Natural killer cell (primary cell): ENCODE data around the gene POC1B. TPM values are rescaled to one million over a fixed set of nuclear protein-coding genes. Genes with fewer than 3 reads are reported as not detected.
A peak's percentile ranks its signal among the peaks of the same experiment; 100 is the strongest.

ENCODE experiments used
- ATAC-seq, 3 donors: fragments of 150-1000 bp in 2 of 3; fragments of 200-7000 bp in 1 of 3; cut with Tn5 transposase; 1 replicate in 1 of 3; 2 replicates in 2 of 3; pipeline ENCODE4 v1.10.0; 2021; ENCODE audit warnings: mild to moderate bottlenecking in 2 of 3, moderate library complexity in 2 of 3
- DNase-seq, 2 donors: peaks; one replicate each; pipeline versions ENCODE4 v3.0.0 to v3.0.0-alpha.2; 2013 to 2021; ENCODE audit warnings: mixed read lengths in 1 of 2
- H3K27ac ChIP-seq: one replicate; pipeline ENCODE4 v1.5.1; 2013; ENCODE audit warnings: mild to moderate bottlenecking, low read length
- H3K27me3 ChIP-seq: one replicate; pipeline ENCODE4 v1.6.1; 2013; ENCODE audit warnings: low read length; ENCODE audit not compliant: control insufficient read depth, insufficient read depth
- H3K36me3 ChIP-seq: one replicate; pipeline ENCODE4 v1.6.1; 2013; ENCODE audit warnings: low read length; ENCODE audit not compliant: control insufficient read depth, insufficient read depth
- H3K4me1 ChIP-seq: one replicate; pipeline ENCODE4 v1.6.1; 2013; ENCODE audit warnings: low read length; ENCODE audit not compliant: control insufficient read depth, insufficient read depth
- H3K4me3 ChIP-seq: one replicate; pipeline ENCODE4 v1.5.1; 2013; ENCODE audit warnings: low read length
- H3K9me3 ChIP-seq: one replicate; pipeline ENCODE4 v1.6.1; 2013; ENCODE audit warnings: low read length; ENCODE audit not compliant: control insufficient read depth, insufficient read depth
- H3K27ac Mint-ChIP-seq, 2 donors: one replicate each; pipeline ENCODE4 v1.8.0; 2022; ENCODE audit warnings: mild to moderate bottlenecking in 2 of 2, mixed read lengths in 2 of 2, moderate library complexity in 1 of 2
- H3K27me3 Mint-ChIP-seq, 2 donors: one replicate each; pipeline ENCODE4 v1.8.0; 2022; ENCODE audit warnings: low read depth in 2 of 2, mixed read lengths in 2 of 2
- H3K36me3 Mint-ChIP-seq: one replicate; pipeline ENCODE4 v1.8.0; 2022; ENCODE audit warnings: mixed read lengths
- H3K4me1 Mint-ChIP-seq, 2 donors: one replicate each; pipeline ENCODE4 v1.8.0; 2022; ENCODE audit warnings: mixed read lengths in 2 of 2
- H3K4me3 Mint-ChIP-seq: one replicate; pipeline ENCODE4 v1.8.0; 2022; ENCODE audit warnings: mild to moderate bottlenecking, moderate library complexity, mixed read lengths
- H3K9me3 Mint-ChIP-seq, 2 donors: one replicate each; pipeline ENCODE4 v1.8.0; 2022; ENCODE audit warnings: mixed read lengths in 2 of 2
- WGBS: methylation state at CpG from one replicate; pipeline ENCODE4 v1.1.7; 2013; ENCODE audit warnings: missing lambda C conversion rate; ENCODE audit not compliant: insufficient coverage; 5-methylcytosine and 5-hydroxymethylcytosine counted together
- intact Hi-C: fragments of 100-400 bp; cut with micrococcal nuclease; formaldehyde crosslinking; loops from one replicate; pipeline ENCODE4 v1.14.2; 2022
- total RNA-seq, 4 donors: library from RNA; stranded (reverse); fragments of 120-200 nt in 1 of 4; gene quantifications; one replicate each; pipeline versions ENCODE4 v1.2.3 to v1.2.4, GENCODE V29; 2013 to 2022
- TF ChIP-seq, protein P1 (sequence below): fragments of 200-600 bp; IDR thresholded peaks from one replicate; pipeline ENCODE4 v1.8.0; 2022; ENCODE audit warnings: antibody characterized with exemption

Gene POC1B
- total RNA-seq, 3 donors from 2014 or later (not counting 1 experiment from before 2014, with no cell fraction given): 29.8 to 40.9 (median 38.0) TPM

DNA sequence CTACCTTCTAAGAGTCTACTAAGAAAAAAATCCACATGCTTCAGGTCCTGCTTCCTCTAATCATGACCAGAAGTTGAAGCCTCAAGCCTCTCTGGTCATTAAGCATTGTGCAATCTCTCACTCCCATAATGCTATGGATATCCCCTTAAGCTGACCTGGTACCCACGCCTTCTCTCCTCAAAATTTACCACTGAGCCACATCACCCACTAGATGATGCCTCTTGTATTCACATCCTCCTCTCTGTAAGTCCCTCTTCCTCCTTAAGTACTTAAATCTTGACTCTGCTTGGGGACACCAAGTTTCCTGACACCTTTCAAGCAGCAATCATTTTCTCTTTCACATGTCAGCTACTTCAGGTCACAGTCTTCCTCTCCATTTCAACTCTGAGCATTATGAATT, 11.1 kb downstream of the POC1B start:
- intact Hi-C loops: no loop called here
- H3K4me3 ChIP-seq: no peak overlapping the region
- WGBS: 18% methylated on average over 1 of the region's 1 CpG
- H3K27ac ChIP-seq: peak overlapping the region; percentile 25
- no peaks in the 10 kb centered on the region for H3K27me3 ChIP-seq
- DNase-seq: no peak
- Mint-ChIP-seq H3K4me1 (peaks cover 7 to 11% of the 10 kb centered on the region in 2 donors), H3K27ac (no peak overlapping the region), H3K27me3 (no peaks in the 10 kb centered on the region), H3K36me3 (no peaks in the 10 kb centered on the region), H3K9me3 (no peaks in the 10 kb centered on the region), H3K4me3 (no peak overlapping the region)
- H3K9me3 ChIP-seq: no peaks in the 10 kb centered on the region
- peaks cover 12% of the 10 kb centered on the region for H3K4me1 ChIP-seq
- TF ChIP-seq, protein P1, sequence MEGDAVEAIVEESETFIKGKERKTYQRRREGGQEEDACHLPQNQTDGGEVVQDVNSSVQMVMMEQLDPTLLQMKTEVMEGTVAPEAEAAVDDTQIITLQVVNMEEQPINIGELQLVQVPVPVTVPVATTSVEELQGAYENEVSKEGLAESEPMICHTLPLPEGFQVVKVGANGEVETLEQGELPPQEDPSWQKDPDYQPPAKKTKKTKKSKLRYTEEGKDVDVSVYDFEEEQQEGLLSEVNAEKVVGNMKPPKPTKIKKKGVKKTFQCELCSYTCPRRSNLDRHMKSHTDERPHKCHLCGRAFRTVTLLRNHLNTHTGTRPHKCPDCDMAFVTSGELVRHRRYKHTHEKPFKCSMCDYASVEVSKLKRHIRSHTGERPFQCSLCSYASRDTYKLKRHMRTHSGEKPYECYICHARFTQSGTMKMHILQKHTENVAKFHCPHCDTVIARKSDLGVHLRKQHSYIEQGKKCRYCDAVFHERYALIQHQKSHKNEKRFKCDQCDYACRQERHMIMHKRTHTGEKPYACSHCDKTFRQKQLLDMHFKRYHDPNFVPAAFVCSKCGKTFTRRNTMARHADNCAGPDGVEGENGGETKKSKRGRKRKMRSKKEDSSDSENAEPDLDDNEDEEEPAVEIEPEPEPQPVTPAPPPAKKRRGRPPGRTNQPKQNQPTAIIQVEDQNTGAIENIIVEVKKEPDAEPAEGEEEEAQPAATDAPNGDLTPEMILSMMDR: no peak
- ATAC-seq: peak; percentile 76 to 81 (median 79)
- H3K36me3 ChIP-seq: peaks cover under 1% of the 10 kb centered on the region

DNA sequence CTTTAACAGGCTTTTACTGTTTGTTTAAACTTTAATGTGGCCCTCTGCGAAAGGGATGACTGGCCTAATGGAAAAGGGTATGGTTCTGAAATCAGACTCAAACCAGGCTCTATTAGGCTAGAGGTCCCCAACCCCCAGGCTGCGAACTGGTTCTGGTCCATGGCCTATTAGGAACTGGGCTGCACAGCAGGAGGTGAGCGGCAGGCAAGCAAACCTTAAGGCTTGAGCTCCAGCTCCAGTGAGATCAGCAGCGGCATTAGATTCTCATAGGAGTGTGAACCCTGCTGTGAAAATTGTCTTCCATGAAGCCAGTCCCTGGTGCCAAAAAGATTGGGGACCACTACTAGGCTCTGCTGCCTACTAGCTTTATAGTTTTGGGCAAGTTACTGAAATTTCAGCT, 12.3 kb downstream of the POC1B start:
- Mint-ChIP-seq H3K36me3 (no peaks in the 10 kb centered on the region), H3K27ac (no peak overlapping the region), H3K27me3 (no peaks in the 10 kb centered on the region), H3K4me1 (peaks cover under 1 to 13% of the 10 kb centered on the region in 2 donors), H3K9me3 (no peaks in the 10 kb centered on the region), H3K4me3 (no peak overlapping the region)
- H3K27me3 ChIP-seq: no peaks in the 10 kb centered on the region
- WGBS: 98% methylated on average over 4 of the region's 4 CpGs
- no peaks in the 10 kb centered on the region for H3K36me3 ChIP-seq
- no peak overlapping the region for H3K4me3 ChIP-seq
- peaks cover 12% of the 10 kb centered on the region for H3K4me1 ChIP-seq
- no peak overlapping the region for H3K27ac ChIP-seq
- ATAC-seq (no peak), DNase-seq (no peak)
- TF ChIP-seq, protein P1: no peak
- intact Hi-C loops: no loop called here
- H3K9me3 ChIP-seq: no peaks in the 10 kb centered on the region

DNA sequence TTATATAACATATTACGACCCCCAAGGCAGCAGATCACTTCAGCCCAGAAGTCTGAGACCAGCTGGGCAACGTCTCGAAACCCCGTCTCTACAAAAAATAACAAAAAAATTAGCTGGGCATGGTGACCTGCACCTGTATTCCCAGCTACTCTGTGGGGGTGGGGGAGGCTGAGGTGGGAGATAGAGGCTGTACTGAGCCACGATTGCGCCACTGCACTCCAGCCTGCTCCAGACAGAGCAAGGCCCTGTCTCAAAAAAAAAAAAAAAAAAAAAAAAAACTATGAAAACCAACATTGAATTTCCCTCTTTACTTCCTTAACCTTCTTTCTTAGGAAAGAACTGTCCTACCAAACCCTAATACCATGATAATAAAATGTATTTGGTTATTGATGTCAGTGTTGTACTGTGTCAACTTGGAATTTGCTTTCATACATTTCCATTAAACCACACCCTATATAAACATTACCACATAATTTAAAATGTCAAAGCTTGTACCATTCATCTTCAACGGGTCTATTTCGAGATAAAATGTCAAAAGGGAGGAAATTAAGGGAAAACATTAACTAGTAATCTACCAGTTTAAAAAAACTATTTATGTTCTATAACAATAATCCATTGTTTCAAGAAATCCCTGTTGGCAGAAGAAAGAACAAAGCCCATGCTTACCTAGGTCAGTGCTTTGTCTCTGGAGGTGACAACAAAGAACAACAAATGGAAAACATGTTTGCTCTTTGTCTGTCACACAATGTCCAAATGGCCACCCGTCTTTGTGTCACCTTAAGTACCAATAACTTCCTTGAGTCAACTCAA, 18.6 kb downstream of the POC1B start:
- Mint-ChIP-seq H3K9me3 (no peaks in the 10 kb centered on the region), H3K27me3 (no peaks in the 10 kb centered on the region), H3K4me3 (no peak overlapping the region), H3K27ac (peak overlapping the region in 1 of 2 donors; percentile 6), H3K36me3 (no peaks in the 10 kb centered on the region), H3K4me1 (peaks cover 19 to 25% of the 10 kb centered on the region in 2 donors)
- 96% methylated on average over 5 of the region's 9 CpGs for WGBS
- no peaks in the 10 kb centered on the region for H3K27me3 ChIP-seq
- H3K4me1 ChIP-seq: no peaks in the 10 kb centered on the region
- intact Hi-C loops: no loop called here
- H3K9me3 ChIP-seq: no peaks in the 10 kb centered on the region
- H3K4me3 ChIP-seq: no peak overlapping the region
- ATAC-seq (no peak), DNase-seq (no peak)
- no peak overlapping the region for H3K27ac ChIP-seq
- TF ChIP-seq, protein P1: no peak
- H3K36me3 ChIP-seq: no peaks in the 10 kb centered on the region
